K562 (cell line): ENCODE results near the gene USHBP1. TPM values are rescaled to one million over a fixed set of nuclear protein-coding genes. Genes with fewer than 3 reads are reported as not detected.

Source experiments
- ATAC-seq: fragments of 200-7000 bp; cut with Tn5 transposase; 3 replicates; pipeline ENCODE4 v1.9.1; 2020; ENCODE audit warnings: moderate library complexity
- BruUV-seq: library from RNA; stranded (reverse); fragments of 400-500 nt; replicated peaks from 2 replicates; lab custom pipeline; 2021; lab: Mats Ljungman, UMichigan
- CTCF ChIA-PET: fragments of 300-600 bp; formaldehyde crosslinking; extraction: SDS; loops from one replicate; lab custom pipeline; 2021; ENCODE audit warnings: low intra/inter-chr PET ratio; lab: Yijun Ruan, JAX
- POLR2A ChIA-PET: fragments of 300-600, 350-650 bp; sonication (Branson Sonifier 250); formaldehyde crosslinking; extraction: SDS; loops from one replicate; lab custom pipeline; 2021; ENCODE audit warnings: antibody characterized with exemption, inconsistent platforms; lab: Yijun Ruan, JAX
- DNase-seq, 4 experiments: peaks; one replicate each; pipeline versions ENCODE4 v3.0.0 to v3.0.0-alpha.2; 2011 to 2018; ENCODE audit warnings: low spot score in 3 of 4, mixed read lengths in 3 of 4; ENCODE audit errors: extremely low read depth in 1 of 4
- FAIRE-seq: peaks from 2 replicates; lab custom pipeline; 2011; peaks lifted over from hg19 to GRCh38; lab: Jason Lieb, UNC
- H2AFZ ChIP-seq: 2 replicates; pipeline ENCODE4 v1.6.0; 2011; ENCODE audit warnings: low read depth, low read length, control low read depth, inconsistent platforms
- H3K27ac ChIP-seq: fragments of 200-600 bp; 3 replicates; pipeline ENCODE4 v1.8.0; 2011; ENCODE audit warnings: low read depth, mild to moderate bottlenecking, control low read depth, inconsistent platforms, low read length, moderate library complexity, mixed read lengths; ENCODE audit errors: extremely low read depth
- H3K27me3 ChIP-seq, 2 experiments: fragments of 300-600 bp in 1 of 2; 2 replicates in 1 of 2; 3 replicates in 1 of 2; pipeline versions ENCODE4 v1.6.0 to v1.8.0; 2011; ENCODE audit warnings: inconsistent platforms in 2 of 2, low read length in 2 of 2, mild to moderate bottlenecking in 1 of 2, mixed read lengths in 1 of 2, moderate library complexity in 1 of 2; ENCODE audit not compliant: control insufficient read depth in 2 of 2, insufficient read depth in 2 of 2
- H3K36me3 ChIP-seq: fragments of 300-600 bp; 3 replicates; pipeline ENCODE4 v1.8.0; 2011; ENCODE audit warnings: mild to moderate bottlenecking, low read length, inconsistent platforms; ENCODE audit not compliant: control insufficient read depth, insufficient read depth
- H3K4me1 ChIP-seq, 2 experiments: fragments of 200-600 bp in 1 of 2; replicated peaks in 1 of 2; 2 replicates in 1 of 2; 3 replicates in 1 of 2; pipeline versions ENCODE4 v1.5.1 to v1.8.0; 2011; ENCODE audit warnings: inconsistent platforms in 2 of 2, low read length in 2 of 2, mild to moderate bottlenecking in 1 of 2, mixed read lengths in 1 of 2, moderate library complexity in 1 of 2; ENCODE audit not compliant: control insufficient read depth in 2 of 2, insufficient read depth in 2 of 2
- H3K4me2 ChIP-seq: 2 replicates; pipeline ENCODE4 v1.6.1; 2011; ENCODE audit warnings: low read length, control low read depth, inconsistent platforms, mixed read lengths; ENCODE audit not compliant: insufficient read depth
- H3K4me3 ChIP-seq: fragments of 200-600 bp; sonication (generic), shearing (Covaris generic); 2 replicates; pipeline ENCODE4 v1.5.1; 2016; ENCODE audit warnings: control low read depth, inconsistent platforms
- H3K79me2 ChIP-seq: fragments of 200-600 bp; 3 replicates; pipeline ENCODE4 v1.8.0; 2011; ENCODE audit warnings: low read length, inconsistent platforms; ENCODE audit not compliant: control insufficient read depth, insufficient read depth
- H3K9ac ChIP-seq, 2 experiments: 2 replicates each; pipeline versions ENCODE4 v1.6.0 to v1.6.1; 2011; ENCODE audit warnings: low read depth in 2 of 2, low read length in 2 of 2, control low read depth in 1 of 2, inconsistent platforms in 1 of 2, mild to moderate bottlenecking in 1 of 2, mixed read lengths in 1 of 2; ENCODE audit not compliant: insufficient read depth in 1 of 2
- H3K9me1 ChIP-seq: one replicate; pipeline ENCODE4 v1.6.0; 2011; ENCODE audit warnings: inconsistent platforms, mild to moderate bottlenecking, low read length, moderate library complexity; ENCODE audit not compliant: control insufficient read depth, insufficient read depth
- H3K9me3 ChIP-seq: replicated peaks from 2 replicates; pipeline ENCODE4 v1.5.1; 2011; ENCODE audit warnings: low read depth, low read length, inconsistent platforms; ENCODE audit not compliant: control insufficient read depth, insufficient read depth
- H4K20me1 ChIP-seq: replicated peaks from 2 replicates; pipeline ENCODE4 v1.6.1; 2011; ENCODE audit warnings: low read length, inconsistent platforms, mixed read lengths; ENCODE audit not compliant: control insufficient read depth, insufficient read depth
- ADNP ChIP-seq: fragments of 200-800 bp; sonication (Bioruptor generic); IDR thresholded peaks from 2 replicates; pipeline ENCODE4 v1.6.1; 2016; ENCODE audit warnings: missing genetic modification characterization, missing compliant biosample characterization
- BCOR ChIP-seq: fragments of 450-650 bp; IDR thresholded peaks from 2 replicates; pipeline ENCODE4 v1.6.1; 2016
- CBX3 ChIP-seq, 2 experiments: IDR thresholded peaks; 1 replicate in 1 of 2; 2 replicates in 1 of 2; pipeline ENCODE4 v1.6.1; 2012; ENCODE audit warnings: inconsistent platforms in 2 of 2, low read length in 2 of 2, borderline replicate concordance in 1 of 2, control low read depth in 1 of 2
- ESRRA ChIP-seq: fragments of 450-650 bp; IDR thresholded peaks from 2 replicates; pipeline ENCODE4 v1.6.1; 2014; ENCODE audit warnings: low read depth, mild to moderate bottlenecking, moderate library complexity, borderline replicate concordance
- KDM1A ChIP-seq, 2 experiments: fragments of 450-650 bp; IDR thresholded peaks; 2 replicates each; pipeline ENCODE4 v1.6.1; 2016; ENCODE audit warnings: mild to moderate bottlenecking in 2 of 2
- NUFIP1 ChIP-seq: fragments of 450-650 bp; IDR thresholded peaks from 2 replicates; pipeline ENCODE4 v1.6.1; 2018; ENCODE audit not compliant: partially characterized antibody
- POLR2G ChIP-seq: fragments of 200-400 bp; formaldehyde crosslinking; IDR thresholded peaks from 2 replicates; pipeline ENCODE4 v1.6.1; 2017; ENCODE audit warnings: low read depth, mild to moderate bottlenecking, antibody characterized with exemption, low read length, moderate library complexity
- PTBP1 ChIP-seq: fragments of 200-400 bp; formaldehyde crosslinking; IDR thresholded peaks from 2 replicates; pipeline ENCODE4 v1.6.1; 2017; ENCODE audit warnings: low read depth, low read length
- RBM25 ChIP-seq: fragments of 200-400 bp; formaldehyde crosslinking; IDR thresholded peaks from 2 replicates; pipeline ENCODE4 v1.6.1; 2018; ENCODE audit warnings: low read length, low read depth, moderate library complexity; ENCODE audit not compliant: severe bottlenecking
- SMARCA5 ChIP-seq: fragments of 450-650 bp; IDR thresholded peaks from 2 replicates; pipeline ENCODE4 v1.6.1; 2016
- ZFP36 ChIP-seq: fragments of 150-350 bp; IDR thresholded peaks from 2 replicates; pipeline ENCODE4 v1.6.1; 2018; ENCODE audit warnings: low read length, low read depth; ENCODE audit not compliant: partially characterized antibody
- ZNF316 ChIP-seq: fragments of 450-650 bp; IDR thresholded peaks from 2 replicates; pipeline ENCODE4 v1.6.1; 2016
- WGBS: fragments of 100-300 bp; shearing (Covaris generic); methylation state at CpG from one replicate; pipeline ENCODE4 v1.1.6; 2016; ENCODE audit warnings: low coverage, mixed read lengths; ENCODE audit not compliant: insufficient coverage; ENCODE audit errors: missing lambda C conversion rate; 5-methylcytosine and 5-hydroxymethylcytosine counted together
- in situ Hi-C: fragments of 300-500 bp; cut with MboI; formaldehyde crosslinking; loops from 4 replicates; pipeline ENCODE4 v1.15.0; 2018; ENCODE audit warnings: inconsistent platforms, mixed read lengths
- intact Hi-C: fragments of 100-400 bp; cut with micrococcal nuclease; formaldehyde crosslinking; loops from 2 replicates; pipeline ENCODE4 v1.14.2; 2022
- polyA plus RNA-seq, 8 experiments: library from polyadenylated mRNA; depleted of rRNA in 4 of 8; stranded (reverse) in 5 of 8; unstranded in 3 of 8; fragments of >200 nt; fragmentation: Nextera tagmentation in 2 of 8; fragmentation: Illumina TruSeq in 1 of 8; extraction: Ambion mirVana in 2 of 8; extraction: Trizol in 1 of 8; gene quantifications; 2 replicates each; pipeline versions ENCODE4 v1.2.1 to v1.2.3, GENCODE V29; 2011 to 2014; ENCODE audit warnings: inconsistent platforms in 1 of 8, missing spikeins in 1 of 8
- total RNA-seq, 7 experiments: library from RNA; depleted of rRNA in 6 of 7; stranded (reverse); fragments of >200 nt in 6 of 7; fragmentation: Illumina TruSeq in 2 of 7; extraction: Trizol in 2 of 7; gene quantifications; 2 replicates each; pipeline versions ENCODE4 v1.2.1 to v1.2.3, GENCODE V29; 2011 to 2021; ENCODE audit warnings: low replicate concordance in 1 of 7

USHBP1 gene
- total and polyA plus RNA-seq, 9 of the 15 experiments (the other 6 are each of a cell fraction or from before 2014, with no cell fraction given) = 0.03 to 0.10 (median 0.05) TPM; not detected in 5

DNA sequence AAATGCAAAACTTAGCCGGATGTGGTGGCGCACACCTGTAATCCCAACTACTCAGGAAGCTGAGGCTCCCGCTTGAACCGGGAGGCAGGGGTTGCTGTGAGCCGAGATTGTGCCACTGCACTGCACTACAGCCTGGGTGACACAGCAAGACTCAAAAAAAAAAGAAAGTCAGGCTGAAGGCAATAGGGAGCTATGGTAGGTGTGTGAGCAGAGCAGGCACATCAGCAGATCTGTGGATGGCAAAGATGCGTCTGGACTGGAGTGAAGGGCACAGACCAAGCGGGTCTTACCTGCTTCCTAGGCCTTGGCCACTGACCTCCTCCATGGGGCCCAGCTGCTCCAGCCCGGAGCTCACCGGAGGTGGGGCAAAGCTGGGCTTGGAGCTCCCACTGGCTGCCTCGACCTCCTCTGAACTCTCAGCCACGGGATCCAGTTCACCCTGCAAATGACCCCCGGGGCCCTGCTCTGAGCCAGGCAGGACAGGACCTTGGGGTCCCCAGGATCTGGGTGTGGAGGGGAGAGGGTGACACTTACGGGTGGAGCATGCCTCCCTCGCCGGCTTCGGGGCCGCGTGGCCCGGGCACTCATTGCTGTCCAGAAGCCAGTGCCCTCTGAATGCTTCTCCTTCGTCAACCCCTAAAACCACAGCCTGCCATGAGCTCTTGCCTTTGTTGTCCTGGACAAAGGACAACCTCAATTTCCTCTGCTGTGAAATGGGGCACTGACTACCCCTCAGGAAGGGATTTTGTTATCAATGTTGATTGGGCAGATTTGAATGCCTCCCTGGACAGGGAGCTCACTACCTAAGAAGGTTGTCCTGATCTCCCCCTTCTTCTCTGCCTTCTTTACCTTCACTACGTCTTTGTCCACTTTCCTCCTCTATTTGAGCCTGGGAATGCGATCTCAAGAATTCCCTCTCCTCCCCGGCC lies 569 bp downstream of the USHBP1 start:
- no TSS peak for BruUV-seq
- DNase-seq = no peak
- Histone ChIP-seq H3K27ac (no peak overlapping the region), H2AFZ (peak overlapping the region; percentile 74), H3K9me3 (no peaks in the 10 kb centered on the region), H3K27me3 (no peaks in the 10 kb centered on the region), H3K9ac (peak overlapping the region in 1 of 2 experiments; percentile 67; a peak in 2 of 4 replicates), H3K9me1 (no peaks in the 10 kb centered on the region), H4K20me1 (no peaks in the 10 kb centered on the region), H3K4me3 (no peak overlapping the region)
- FAIRE-seq = no peak
- in situ Hi-C loops = no loop called here
- peak; percentile 82 for TF ChIP-seq RBM25
- peak; percentile 48; the same call in 1 of the 2 replicates for TF ChIP-seq ADNP (tag)
- peak; percentile 94 for TF ChIP-seq BCOR
- TF ChIP-seq CBX3 (IDR thresholded peaks at IDR 0.05; ENCODE audit: borderline replicate concordance in 1 of 2, low read length in 2 of 2) = peak in 1 of 2 experiments; percentile 62; a peak in 1 of 3 replicates
- TF ChIP-seq ZFP36 = peak; percentile 85
- peak; percentile 28 for TF ChIP-seq SMARCA5
- peak; percentile 61 to 66; a peak in 3 of 4 replicates for TF ChIP-seq KDM1A (IDR thresholded peaks at IDR 0.05)
- TF ChIP-seq ESRRA = peak; percentile 29; the same call in 1 of the 2 replicates
- no peak for TF ChIP-seq POLR2G
- TF ChIP-seq PTBP1 = 0 out of 2 replicates have a peak, but pooled peaks have one; percentile 74
- no peak for TF ChIP-seq ZNF316
- TF ChIP-seq NUFIP1 = no peak
- TF ChIP-seq, all 486 proteins: peak for 9
- ChIA-PET CTCF (no interaction called here), POLR2A (interaction anchor here (0.6 to 1.0 kb wide), 5 partner anchors 15 to 449 kb away, joined by 3 read pairs; partner anchors contain the start of gene USE1)
- H3K4me1 ChIP-seq = peaks cover 3 to 25% of the 10 kb centered on the region in 2 experiments; a peak in 3 of 5 replicates
- H3K36me3 ChIP-seq = peaks cover 4% of the 10 kb centered on the region; the same call in 1 of the 3 replicates
- intact Hi-C loops = no loop called here
- peaks cover 17% of the 10 kb centered on the region for H3K79me2 ChIP-seq
- no peak overlapping the region for H3K4me2 ChIP-seq
- 76% methylated on average over 19 of the region's 23 CpGs for WGBS
- no peak for ATAC-seq
